CD14-positive monocyte (primary cell): ENCODE data around the gene CELF5. TPM values are rescaled to one million over a fixed set of nuclear protein-coding genes. Genes with fewer than 3 reads are reported as not detected.

Source experiments
- DNase-seq, 3 donors: peaks; one replicate each; pipeline ENCODE4 v3.0.0-alpha.2; 2011 to 2022
- H2AFZ ChIP-seq: 2 replicates; pipeline ENCODE4 v1.6.0; 2012; ENCODE audit warnings: mild to moderate bottlenecking, low read depth, low read length, inconsistent platforms; ENCODE audit not compliant: insufficient read depth, poor library complexity, severe bottlenecking
- H3K27ac ChIP-seq, 2 donors: 1 replicate in 1 of 2; 2 replicates in 1 of 2; pipeline ENCODE4 v1.5.1; 2012 to 2013; ENCODE audit warnings: low read length in 2 of 2, control low read depth in 1 of 2, inconsistent platforms in 1 of 2, low read depth in 1 of 2, mild to moderate bottlenecking in 1 of 2
- H3K27me3 ChIP-seq, 2 donors: one replicate each; pipeline versions ENCODE4 v1.6.0 to v1.6.1; 2011 to 2013; ENCODE audit warnings: low read length in 2 of 2; ENCODE audit not compliant: control insufficient read depth in 2 of 2, insufficient read depth in 2 of 2
- H3K36me3 ChIP-seq, 2 donors: replicated peaks in 1 of 2; 1 replicate in 1 of 2; 2 replicates in 1 of 2; pipeline versions ENCODE4 v1.5.1 to v1.6.1; 2012 to 2013; ENCODE audit warnings: low read length in 2 of 2, control low read depth in 1 of 2, inconsistent platforms in 1 of 2, mild to moderate bottlenecking in 1 of 2; ENCODE audit not compliant: insufficient read depth in 2 of 2, control insufficient read depth in 1 of 2
- H3K4me1 ChIP-seq, 2 donors: 1 replicate in 1 of 2; 2 replicates in 1 of 2; pipeline versions ENCODE4 v1.5.1 to v1.6.1; 2012 to 2013; ENCODE audit warnings: low read length in 2 of 2, control low read depth in 1 of 2, inconsistent platforms in 1 of 2, mild to moderate bottlenecking in 1 of 2, moderate library complexity in 1 of 2; ENCODE audit not compliant: insufficient read depth in 2 of 2, control insufficient read depth in 1 of 2
- H3K4me2 ChIP-seq: replicated peaks from 2 replicates; pipeline ENCODE3; 2012; ENCODE audit warnings: low read length, moderate library complexity, mild to moderate bottlenecking; ENCODE audit not compliant: poor library complexity, severe bottlenecking; ENCODE audit errors: extremely low read depth
- H3K4me3 ChIP-seq, 3 experiments: fragments of 200-600 bp in 1 of 3; sonication (generic) in 1 of 3; replicated peaks in 1 of 3; 1 replicate in 2 of 3; 2 replicates in 1 of 3; pipeline ENCODE4 v1.5.1; 2011 to 2013; ENCODE audit warnings: low read length in 3 of 3, mild to moderate bottlenecking in 3 of 3, control low read depth in 2 of 3, low read depth in 2 of 3, inconsistent platforms in 1 of 3, moderate library complexity in 1 of 3
- H3K79me2 ChIP-seq: 2 replicates; pipeline ENCODE4 v1.6.0; 2012; ENCODE audit warnings: mild to moderate bottlenecking, control low read depth, inconsistent platforms, low read length, moderate library complexity; ENCODE audit not compliant: insufficient read depth
- H3K9ac ChIP-seq: 2 replicates; pipeline ENCODE4 v1.6.0; 2017; ENCODE audit warnings: low read length, mild to moderate bottlenecking; ENCODE audit not compliant: insufficient read depth, poor library complexity, severe bottlenecking
- H3K9me3 ChIP-seq, 2 donors: replicated peaks in 1 of 2; 1 replicate in 1 of 2; 2 replicates in 1 of 2; pipeline versions ENCODE4 v1.5.1 to v1.6.1; 2012 to 2013; ENCODE audit warnings: low read length in 2 of 2, control low read depth in 1 of 2; ENCODE audit not compliant: control insufficient read depth in 1 of 2, insufficient read depth in 1 of 2
- H4K20me1 ChIP-seq: 2 replicates; pipeline ENCODE4 v1.6.0; 2012; ENCODE audit warnings: mild to moderate bottlenecking, low read length, control low read depth, moderate library complexity; ENCODE audit not compliant: insufficient read depth
- H3K27ac Mint-ChIP-seq, 7 donors: one replicate each; pipeline ENCODE4 v1.8.0; 2020; ENCODE audit warnings: mild to moderate bottlenecking in 7 of 7, mixed read lengths in 7 of 7, moderate library complexity in 6 of 7, inconsistent platforms in 2 of 7
- H3K27me3 Mint-ChIP-seq, 3 donors: one replicate each; pipeline ENCODE4 v1.8.0; 2021 to 2022; ENCODE audit warnings: low read depth in 3 of 3, mild to moderate bottlenecking in 3 of 3, mixed read lengths in 3 of 3, moderate library complexity in 3 of 3, inconsistent platforms in 1 of 3
- H3K36me3 Mint-ChIP-seq, 2 donors: one replicate each; pipeline ENCODE4 v1.8.0; 2020; ENCODE audit warnings: mixed read lengths in 2 of 2, inconsistent platforms in 1 of 2, mild to moderate bottlenecking in 1 of 2
- H3K4me1 Mint-ChIP-seq: one replicate; pipeline ENCODE4 v1.8.0; 2020; ENCODE audit warnings: mild to moderate bottlenecking, mixed read lengths
- H3K4me3 Mint-ChIP-seq, 2 donors: one replicate each; pipeline ENCODE4 v1.8.0; 2020; ENCODE audit warnings: mild to moderate bottlenecking in 2 of 2, mixed read lengths in 2 of 2, moderate library complexity in 1 of 2
- H3K9me3 Mint-ChIP-seq, 7 donors: one replicate each; pipeline ENCODE4 v1.8.0; 2020 to 2022; ENCODE audit warnings: mixed read lengths in 7 of 7, mild to moderate bottlenecking in 6 of 7, moderate library complexity in 6 of 7, inconsistent platforms in 2 of 7
- WGBS: methylation state at CpG from one replicate; pipeline ENCODE4 v1.1.5; 2013; ENCODE audit warnings: missing lambda C conversion rate; ENCODE audit not compliant: insufficient coverage; 5-methylcytosine and 5-hydroxymethylcytosine counted together
- intact Hi-C, 2 donors: fragments of 100-400 bp; cut with micrococcal nuclease; formaldehyde crosslinking; loops; one replicate each; pipeline versions ENCODE4 v1.15.0 to v1.15.1; 2023
- polyA plus RNA-seq, 3 donors: library from polyadenylated mRNA; depleted of rRNA in 1 of 3; unstranded in 2 of 3; stranded (reverse) in 1 of 3; fragments of 300-500 nt in 2 of 3; fragments of >200 nt in 1 of 3; fragmentation: Illumina TruSeq in 2 of 3; gene quantifications; 1 replicate in 2 of 3; 2 replicates in 1 of 3; pipeline ENCODE4 v1.2.3, GENCODE V29; 2012 to 2021
- TF ChIP-seq, protein P1 (sequence below): fragments of 200-600 bp; IDR thresholded peaks from one replicate; pipeline ENCODE4 v1.8.0; 2022; ENCODE audit warnings: antibody characterized with exemption, mild to moderate bottlenecking

CELF5 gene
- polyA plus RNA-seq, 3 donors, result not detected

DNA sequence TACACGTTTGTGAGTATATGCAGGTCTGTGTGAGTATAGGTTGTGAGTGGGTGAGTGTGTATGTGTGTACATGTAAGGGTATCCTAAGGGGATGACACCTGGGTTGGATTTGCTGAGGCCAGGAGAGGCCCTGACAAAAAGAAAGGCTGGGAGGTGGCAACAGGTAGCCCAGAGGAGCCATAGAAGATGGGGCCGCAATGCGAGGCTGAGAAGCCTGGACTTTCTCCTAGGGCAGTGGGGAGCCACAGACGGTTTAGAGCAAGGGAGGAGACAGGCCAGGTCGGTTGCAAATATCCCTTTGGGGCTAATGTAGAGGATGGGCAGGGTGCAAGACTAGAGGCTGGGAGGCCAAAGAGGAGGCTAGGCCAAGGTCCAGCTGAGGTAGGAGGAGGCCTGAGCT is 54.3 kb downstream of the CELF5 start:
- Mint-ChIP-seq H3K4me1 (peaks cover 8% of the 10 kb centered on the region), H3K9me3 (peaks cover 0 to 8% (median 4%) of the 10 kb centered on the region in 7 donors), H3K27me3 (peaks cover 26 to 49% (median 29%) of the 10 kb centered on the region in 3 donors), H3K36me3 (no peaks in the 10 kb centered on the region), H3K27ac (no peak overlapping the region), H3K4me3 (no peak overlapping the region)
- Histone ChIP-seq H3K9ac (no peak overlapping the region), H3K27me3 (peaks cover 5 to 16% of the 10 kb centered on the region in 2 donors), H3K9me3 (peaks cover 0 to under 1% of the 10 kb centered on the region in 2 donors), H3K27ac (no peak overlapping the region), H3K79me2 (no peaks in the 10 kb centered on the region), H3K4me1 (peaks cover 7 to 9% of the 10 kb centered on the region in 2 donors), H4K20me1 (no peaks in the 10 kb centered on the region), H3K4me3 (no peak overlapping the region), H2AFZ (no peak overlapping the region), H3K4me2 (no peak overlapping the region), H3K36me3 (no peaks in the 10 kb centered on the region)
- TF ChIP-seq, protein P1, sequence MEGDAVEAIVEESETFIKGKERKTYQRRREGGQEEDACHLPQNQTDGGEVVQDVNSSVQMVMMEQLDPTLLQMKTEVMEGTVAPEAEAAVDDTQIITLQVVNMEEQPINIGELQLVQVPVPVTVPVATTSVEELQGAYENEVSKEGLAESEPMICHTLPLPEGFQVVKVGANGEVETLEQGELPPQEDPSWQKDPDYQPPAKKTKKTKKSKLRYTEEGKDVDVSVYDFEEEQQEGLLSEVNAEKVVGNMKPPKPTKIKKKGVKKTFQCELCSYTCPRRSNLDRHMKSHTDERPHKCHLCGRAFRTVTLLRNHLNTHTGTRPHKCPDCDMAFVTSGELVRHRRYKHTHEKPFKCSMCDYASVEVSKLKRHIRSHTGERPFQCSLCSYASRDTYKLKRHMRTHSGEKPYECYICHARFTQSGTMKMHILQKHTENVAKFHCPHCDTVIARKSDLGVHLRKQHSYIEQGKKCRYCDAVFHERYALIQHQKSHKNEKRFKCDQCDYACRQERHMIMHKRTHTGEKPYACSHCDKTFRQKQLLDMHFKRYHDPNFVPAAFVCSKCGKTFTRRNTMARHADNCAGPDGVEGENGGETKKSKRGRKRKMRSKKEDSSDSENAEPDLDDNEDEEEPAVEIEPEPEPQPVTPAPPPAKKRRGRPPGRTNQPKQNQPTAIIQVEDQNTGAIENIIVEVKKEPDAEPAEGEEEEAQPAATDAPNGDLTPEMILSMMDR, result no peak
- 92% methylated on average over 5 of the region's 5 CpGs for WGBS
- DNase-seq, result no peak
- intact Hi-C loops, result no loop called here

DNA sequence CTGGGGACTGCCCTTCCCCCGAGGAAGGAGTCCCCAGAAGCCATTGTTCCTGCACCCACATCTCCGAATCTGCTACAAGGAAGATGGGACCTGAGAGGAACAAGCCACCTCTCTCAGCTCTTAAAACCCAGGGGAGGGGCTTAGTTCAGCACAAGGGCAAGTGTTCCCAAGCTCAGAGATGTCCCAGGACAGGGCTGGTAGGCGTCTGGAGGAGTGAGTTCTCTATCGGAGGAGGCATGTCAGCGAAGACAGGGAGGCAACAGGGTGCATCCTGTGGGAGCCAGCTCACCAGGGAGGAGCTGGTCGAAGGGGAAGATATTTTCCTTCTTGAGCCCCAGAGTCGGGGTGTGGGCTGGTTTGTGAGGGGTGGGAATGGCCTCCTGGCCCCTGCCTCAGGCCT is 54.8 kb downstream of the CELF5 start:
- Histone ChIP-seq H3K4me1 (peaks cover 7 to 10% of the 10 kb centered on the region in 2 donors), H3K9me3 (no peaks in the 10 kb centered on the region), H3K79me2 (no peaks in the 10 kb centered on the region), H3K9ac (no peak overlapping the region), H3K27ac (no peak overlapping the region), H3K36me3 (no peaks in the 10 kb centered on the region), H3K4me3 (no peak overlapping the region), H2AFZ (no peak overlapping the region), H4K20me1 (no peaks in the 10 kb centered on the region), H3K4me2 (no peak overlapping the region), H3K27me3 (peaks cover 5 to 16% of the 10 kb centered on the region in 2 donors)
- TF ChIP-seq, protein P1, result no peak
- Mint-ChIP-seq H3K36me3 (no peaks in the 10 kb centered on the region), H3K27ac (no peak overlapping the region), H3K4me1 (peaks cover 9% of the 10 kb centered on the region), H3K27me3 (peaks cover 26 to 46% (median 30%) of the 10 kb centered on the region in 3 donors), H3K4me3 (no peak overlapping the region), H3K9me3 (peaks cover 0 to 6% (median 3%) of the 10 kb centered on the region in 7 donors)
- DNase-seq, result no peak
- intact Hi-C loops, result no loop called here
- 78% methylated on average over 3 of the region's 7 CpGs for WGBS
